Measurements from ENCODE around the gene EPB42. TPM values are rescaled to one million over a fixed set of nuclear protein-coding genes. Genes with fewer than 3 reads are reported as not detected.

Gene EPB42
- polyA plus RNA-seq, 1 of the 3 experiments (the other 2 are of a cell fraction) = not detected

- TF ChIP-seq RCOR1 (IDR thresholded peaks at IDR 0.05; ENCODE audit: low read length) (no peak), MEF2A (IDR thresholded peaks at IDR 0.05; ENCODE audit: borderline replicate concordance, low read depth) (no peak), MXI1 (IDR thresholded peaks at IDR 0.05; ENCODE audit: low read depth, low read length) (no peak), YY1 (IDR thresholded peaks at IDR 0.05; ENCODE audit: low read depth) (no peak)
Measured at GRCh38 chr15:43211224-43211735, 9.5 kb downstream of the EPB42 start (continued).

DNA sequence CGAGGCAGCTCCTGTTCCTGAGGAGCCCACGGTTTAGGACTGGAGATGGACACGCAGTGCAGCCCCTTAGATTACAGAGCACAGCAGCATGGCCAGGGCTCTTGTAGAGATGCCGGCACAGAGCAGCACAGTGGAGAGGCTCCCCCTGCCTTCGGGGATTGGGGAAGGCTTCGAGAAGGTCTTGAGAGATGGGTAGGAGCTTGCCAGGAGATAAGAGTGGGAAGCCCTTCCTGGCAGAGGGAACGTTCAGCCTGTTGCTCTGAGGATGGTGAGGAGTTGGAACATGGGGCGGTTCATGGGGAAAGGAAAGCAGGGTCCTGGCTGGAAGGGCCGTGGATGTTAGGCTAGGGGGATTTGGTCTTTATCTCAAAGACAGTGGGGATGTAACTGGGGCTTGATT lies 10.0 kb downstream of the EPB42 start:
- DNase-seq = no peak
- Histone ChIP-seq H2AFZ (ENCODE audit: low read depth) (no peak overlapping the region), H3K4me3 (ENCODE audit: low read depth in 2 of 2, low read length in 1 of 2) (no peak overlapping the region), H3K9me2 (no peaks in the 10 kb centered on the region), H3K9me3 (no peaks in the 10 kb centered on the region), H3F3A (replicated peaks; ENCODE audit: insufficient read depth) (no peaks in the 10 kb centered on the region), H4K20me1 (ENCODE audit: insufficient read depth) (no peaks in the 10 kb centered on the region), H3K79me2 (ENCODE audit: insufficient read depth) (no peaks in the 10 kb centered on the region), H3K27me3 (ENCODE audit: insufficient read depth) (0 out of 2 replicates have a peak, but pooled peaks cover under 1% of the 10 kb centered on the region), H3K36me3 (replicated peaks in 1 of 2; ENCODE audit: control insufficient read depth in 1 of 2, insufficient read depth in 2 of 2, low read length in 1 of 2) (no peaks in the 10 kb centered on the region), H3K4me2 (no peak overlapping the region), H3K4me1 (ENCODE audit: control insufficient read depth in 1 of 2, insufficient read depth in 2 of 2, low read depth in 1 of 2, low read length in 1 of 2) (peaks cover 0 to 12% of the 10 kb centered on the region in 2 experiments; a peak in 1 of 4 replicates), H3K27ac (ENCODE audit: low read depth in 2 of 2, low read length in 1 of 2) (no peak overlapping the region), H3K9ac (no peak overlapping the region)
- WGBS (ENCODE audit: low lambda C conversion rate) = 64% methylated on average over 9 of the region's 9 CpGs
- ChIA-PET POLR2A (no interaction called here), CTCF (interaction anchor here (0.6 to 11.9 kb wide), 5 partner anchors 15 to 131 kb away, joined by 3 to 70 read pairs (median 3); no protein-coding TSS in a partner anchor)
- no peak for TF ChIP-seq FOXM1 (IDR thresholded peaks at IDR 0.05; ENCODE audit: low read depth)
- no peak for TF ChIP-seq FOXJ3 (CRISPR knock-in tag; IDR thresholded peaks at IDR 0.05)
- TF ChIP-seq, protein P1, sequence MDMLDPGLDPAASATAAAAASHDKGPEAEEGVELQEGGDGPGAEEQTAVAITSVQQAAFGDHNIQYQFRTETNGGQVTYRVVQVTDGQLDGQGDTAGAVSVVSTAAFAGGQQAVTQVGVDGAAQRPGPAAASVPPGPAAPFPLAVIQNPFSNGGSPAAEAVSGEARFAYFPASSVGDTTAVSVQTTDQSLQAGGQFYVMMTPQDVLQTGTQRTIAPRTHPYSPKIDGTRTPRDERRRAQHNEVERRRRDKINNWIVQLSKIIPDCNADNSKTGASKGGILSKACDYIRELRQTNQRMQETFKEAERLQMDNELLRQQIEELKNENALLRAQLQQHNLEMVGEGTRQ (IDR thresholded peaks at IDR 0.05; ENCODE audit: borderline replicate concordance, low read depth, low read length) = no peak
- no peak for TF ChIP-seq TCF12 (IDR thresholded peaks at IDR 0.05)
- TF ChIP-seq RCOR1 (IDR thresholded peaks at IDR 0.05; ENCODE audit: low read length) = no peak
- TF ChIP-seq TEAD4 (IDR thresholded peaks at IDR 0.05; ENCODE audit: borderline replicate concordance, insufficient read depth) = no peak
- TF ChIP-seq PBX3 (IDR thresholded peaks at IDR 0.05) = no peak
- TF ChIP-seq JUND (IDR thresholded peaks at IDR 0.05) = no peak
- TF ChIP-seq REST (IDR thresholded peaks at IDR 0.05; ENCODE audit: low read depth, low read length) = no peak
- TF ChIP-seq, protein P2, sequence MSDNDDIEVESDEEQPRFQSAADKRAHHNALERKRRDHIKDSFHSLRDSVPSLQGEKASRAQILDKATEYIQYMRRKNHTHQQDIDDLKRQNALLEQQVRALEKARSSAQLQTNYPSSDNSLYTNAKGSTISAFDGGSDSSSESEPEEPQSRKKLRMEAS (IDR thresholded peaks at IDR 0.05; ENCODE audit: low read depth) = no peak
- no peak for TF ChIP-seq MEF2A (IDR thresholded peaks at IDR 0.05; ENCODE audit: borderline replicate concordance, low read depth)
- no peak for TF ChIP-seq USF1 (IDR thresholded peaks at IDR 0.05; ENCODE audit: borderline replicate concordance, low read depth)
- TF ChIP-seq TAF1 (IDR thresholded peaks at IDR 0.05; ENCODE audit: borderline replicate concordance, low read depth, low read length) = no peak
- TF ChIP-seq FOSL2 (IDR thresholded peaks at IDR 0.05; ENCODE audit: borderline replicate concordance, low read depth) = no peak
- TF ChIP-seq CTCF (IDR thresholded peaks at IDR 0.05) = no peak
- no peak for TF ChIP-seq RFX5 (IDR thresholded peaks at IDR 0.05; ENCODE audit: low read length)
